ENCODE data around the gene PCED1B.

PCED1B gene

DNA sequence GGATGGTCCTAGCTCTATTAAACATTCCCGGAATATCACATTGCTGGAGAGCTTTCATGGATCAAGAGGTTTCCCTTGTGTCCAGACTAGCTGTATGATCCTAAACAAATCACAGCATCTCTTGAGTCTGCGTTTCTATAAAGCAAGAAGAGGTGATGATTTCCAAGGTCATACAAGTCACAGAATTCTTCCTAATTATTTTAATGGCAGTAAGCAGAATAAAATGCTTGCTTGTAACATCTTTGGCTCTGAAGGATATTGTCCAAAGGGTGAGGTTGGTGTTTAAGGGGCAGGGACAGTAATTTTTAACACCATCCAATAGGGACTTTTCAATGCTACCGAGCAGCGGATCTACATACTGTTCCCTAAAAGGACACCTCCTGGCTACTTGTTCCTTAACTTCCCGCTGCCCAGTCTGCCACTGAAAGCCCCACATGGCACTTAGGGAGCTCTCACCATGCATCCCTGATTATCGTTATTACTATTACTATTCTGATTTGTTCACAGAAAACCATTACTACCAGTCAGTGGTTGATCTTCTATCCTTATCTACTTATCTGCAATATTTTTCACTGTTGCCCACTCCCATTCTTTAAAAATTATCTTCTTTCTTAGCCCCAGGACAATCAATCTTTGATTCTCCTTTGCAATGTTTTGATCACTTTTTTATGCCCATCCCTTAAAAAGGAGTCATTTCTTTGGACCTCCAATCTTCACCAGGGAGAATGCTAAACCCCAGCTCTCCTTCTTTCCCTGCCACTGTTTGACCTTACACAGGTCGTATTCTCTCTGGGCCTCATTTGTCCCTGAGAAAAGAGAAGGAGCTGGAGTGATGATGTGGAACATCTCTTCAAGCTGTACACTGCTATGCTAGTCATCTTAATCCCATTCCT, 4.0 kb upstream of the PCED1B start:
- H3K4me3 ChIP-seq (ENCODE audit: insufficient read depth, low read length, poor library complexity, severe bottlenecking): no peak overlapping the region
- no peaks in the 10 kb centered on the region for H3K79me2 ChIP-seq (ENCODE audit: insufficient read depth, low read length)
- no peaks in the 10 kb centered on the region for H3K36me3 ChIP-seq (ENCODE audit: low read length)
- H3K9me3 ChIP-seq (ENCODE audit: insufficient read depth, low read length): no peaks in the 10 kb centered on the region
- H3K9ac ChIP-seq (ENCODE audit: low read length): no peak overlapping the region
- no peak overlapping the region for H3K4me2 ChIP-seq (ENCODE audit: low read depth, low read length, poor library complexity, severe bottlenecking)
- H3F3A ChIP-seq (ENCODE audit: insufficient read depth): no peaks in the 10 kb centered on the region
- no peaks in the 10 kb centered on the region for H3K27me3 ChIP-seq (ENCODE audit: low read length)
- H4K20me1 ChIP-seq (ENCODE audit: low read depth, low read length): no peaks in the 10 kb centered on the region
- no peak overlapping the region for H2AFZ ChIP-seq (ENCODE audit: low read depth, low read length, severe bottlenecking)
- H3K27ac ChIP-seq (ENCODE audit: low read depth, low read length): no peak overlapping the region
- no peaks in the 10 kb centered on the region for H3K9me2 ChIP-seq (replicated peaks; ENCODE audit: insufficient read depth, low read length)
- TF ChIP-seq, protein P1, sequence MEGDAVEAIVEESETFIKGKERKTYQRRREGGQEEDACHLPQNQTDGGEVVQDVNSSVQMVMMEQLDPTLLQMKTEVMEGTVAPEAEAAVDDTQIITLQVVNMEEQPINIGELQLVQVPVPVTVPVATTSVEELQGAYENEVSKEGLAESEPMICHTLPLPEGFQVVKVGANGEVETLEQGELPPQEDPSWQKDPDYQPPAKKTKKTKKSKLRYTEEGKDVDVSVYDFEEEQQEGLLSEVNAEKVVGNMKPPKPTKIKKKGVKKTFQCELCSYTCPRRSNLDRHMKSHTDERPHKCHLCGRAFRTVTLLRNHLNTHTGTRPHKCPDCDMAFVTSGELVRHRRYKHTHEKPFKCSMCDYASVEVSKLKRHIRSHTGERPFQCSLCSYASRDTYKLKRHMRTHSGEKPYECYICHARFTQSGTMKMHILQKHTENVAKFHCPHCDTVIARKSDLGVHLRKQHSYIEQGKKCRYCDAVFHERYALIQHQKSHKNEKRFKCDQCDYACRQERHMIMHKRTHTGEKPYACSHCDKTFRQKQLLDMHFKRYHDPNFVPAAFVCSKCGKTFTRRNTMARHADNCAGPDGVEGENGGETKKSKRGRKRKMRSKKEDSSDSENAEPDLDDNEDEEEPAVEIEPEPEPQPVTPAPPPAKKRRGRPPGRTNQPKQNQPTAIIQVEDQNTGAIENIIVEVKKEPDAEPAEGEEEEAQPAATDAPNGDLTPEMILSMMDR (IDR thresholded peaks at IDR 0.05; ENCODE audit: insufficient read depth, low read length, poor library complexity, severe bottlenecking): no peak
- TF ChIP-seq EZH2phosphoT487 (conservative IDR thresholded peaks at IDR 0.05; ENCODE audit: low read length): no peak

DNA sequence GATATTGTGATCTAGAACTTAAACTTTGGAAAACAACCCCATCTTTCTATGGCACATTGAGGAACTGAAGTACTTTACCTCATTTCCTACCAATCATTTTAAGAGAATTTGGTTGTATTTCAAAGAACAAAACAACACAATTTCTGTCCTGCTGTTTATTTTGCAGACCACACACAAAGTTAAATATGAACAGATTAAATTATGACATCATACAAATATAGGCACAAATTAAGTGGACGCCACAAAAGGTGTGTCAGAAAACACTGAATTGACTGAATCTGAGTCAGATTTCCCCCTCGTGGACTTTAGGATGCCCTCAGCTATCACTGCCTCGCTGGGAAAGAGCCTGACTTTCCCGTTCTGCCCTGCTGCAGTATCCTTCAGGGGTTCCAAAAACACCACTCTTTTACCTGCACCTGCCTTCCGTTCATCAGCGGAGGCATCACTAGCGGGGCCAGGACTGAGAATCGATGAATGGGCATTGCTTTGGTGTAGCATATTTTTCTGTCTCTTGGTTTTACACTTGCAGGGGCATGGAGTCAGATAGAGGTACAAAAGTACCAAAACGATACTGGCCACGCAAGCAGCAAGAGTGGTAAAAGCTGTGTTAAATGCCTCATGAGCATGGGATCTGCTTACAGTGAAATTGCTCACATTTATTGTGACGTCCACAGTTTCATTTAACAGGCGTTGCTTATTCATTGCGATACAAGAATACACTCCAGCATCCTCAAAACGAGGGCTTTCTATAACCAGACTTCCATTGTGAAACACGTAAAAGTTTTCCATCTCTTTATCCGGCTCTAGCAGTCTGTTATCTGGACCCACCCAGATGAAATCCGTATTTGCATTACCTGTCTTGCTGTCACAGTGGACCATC, 2.0 kb upstream of the PCED1B start:
- H2AFZ ChIP-seq (ENCODE audit: low read depth, low read length, severe bottlenecking): no peak overlapping the region
- peak overlapping the region; percentile 11 for H3K4me2 ChIP-seq (ENCODE audit: low read depth, low read length, poor library complexity, severe bottlenecking)
- H3K36me3 ChIP-seq (ENCODE audit: low read length): no peaks in the 10 kb centered on the region
- H3K27me3 ChIP-seq (ENCODE audit: low read length): no peaks in the 10 kb centered on the region
- no peak overlapping the region for H3K27ac ChIP-seq (ENCODE audit: low read depth, low read length)
- no peaks in the 10 kb centered on the region for H3K9me3 ChIP-seq (ENCODE audit: insufficient read depth, low read length)
- TF ChIP-seq, protein P1 (IDR thresholded peaks at IDR 0.05; ENCODE audit: insufficient read depth, low read length, poor library complexity, severe bottlenecking): no peak
- no peak for TF ChIP-seq EZH2phosphoT487 (conservative IDR thresholded peaks at IDR 0.05; ENCODE audit: low read length)
- no peak overlapping the region for H3K9ac ChIP-seq (ENCODE audit: low read length)
- no peaks in the 10 kb centered on the region for H3K9me2 ChIP-seq (replicated peaks; ENCODE audit: insufficient read depth, low read length)
- H3K79me2 ChIP-seq (ENCODE audit: insufficient read depth, low read length): no peaks in the 10 kb centered on the region
- no peaks in the 10 kb centered on the region for H4K20me1 ChIP-seq (ENCODE audit: low read depth, low read length)
- peaks cover 19% of the 10 kb centered on the region for H3F3A ChIP-seq (ENCODE audit: insufficient read depth)
- no peak overlapping the region for H3K4me3 ChIP-seq (ENCODE audit: insufficient read depth, low read length, poor library complexity, severe bottlenecking)

DNA sequence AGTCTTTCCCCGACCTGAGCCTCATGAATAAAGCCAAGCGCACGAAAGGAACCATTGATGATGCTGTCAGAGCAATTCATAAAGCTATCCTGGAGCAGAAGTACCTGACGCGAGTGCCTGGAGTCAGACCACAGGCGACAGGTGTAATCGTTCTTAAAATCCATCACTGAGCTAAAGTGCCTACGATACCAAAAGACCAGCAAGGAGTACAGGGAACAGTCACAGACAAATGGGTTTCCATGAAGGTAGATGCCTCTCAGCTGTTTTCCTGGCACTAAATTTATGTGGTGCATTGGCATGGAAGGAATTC, 1.4 kb upstream of the PCED1B start:
- H3K27ac ChIP-seq (ENCODE audit: low read depth, low read length): no peak overlapping the region
- no peaks in the 10 kb centered on the region for H4K20me1 ChIP-seq (ENCODE audit: low read depth, low read length)
- TF ChIP-seq EZH2phosphoT487 (conservative IDR thresholded peaks at IDR 0.05; ENCODE audit: low read length): no peak
- TF ChIP-seq, protein P1 (IDR thresholded peaks at IDR 0.05; ENCODE audit: insufficient read depth, low read length, poor library complexity, severe bottlenecking): no peak
- no peaks in the 10 kb centered on the region for H3K9me2 ChIP-seq (replicated peaks; ENCODE audit: insufficient read depth, low read length)
- peaks cover 19% of the 10 kb centered on the region for H3F3A ChIP-seq (ENCODE audit: insufficient read depth)
- H3K36me3 ChIP-seq (ENCODE audit: low read length): no peaks in the 10 kb centered on the region
- no peak overlapping the region for H3K9ac ChIP-seq (ENCODE audit: low read length)
- no peaks in the 10 kb centered on the region for H3K27me3 ChIP-seq (ENCODE audit: low read length)
- H3K4me2 ChIP-seq (ENCODE audit: low read depth, low read length, poor library complexity, severe bottlenecking): peak overlapping the region; percentile 96
- H3K9me3 ChIP-seq (ENCODE audit: insufficient read depth, low read length): no peaks in the 10 kb centered on the region
- no peak overlapping the region for H3K4me3 ChIP-seq (ENCODE audit: insufficient read depth, low read length, poor library complexity, severe bottlenecking)
- H3K79me2 ChIP-seq (ENCODE audit: insufficient read depth, low read length): no peaks in the 10 kb centered on the region
- H2AFZ ChIP-seq (ENCODE audit: low read depth, low read length, severe bottlenecking): no peak overlapping the region
